Heart left ventricle (tissue), 16 donors: ENCODE data around the gene RRAS2. TPM values are rescaled to one million over a fixed set of nuclear protein-coding genes. Genes with fewer than 3 reads are reported as not detected.

Experiments used
- ATAC-seq, 4 donors: fragments of 200-7000 bp; cut with Tn5 transposase; one replicate each; pipeline ENCODE4 v1.9.1; 2020 to 2022; ENCODE audit warnings: moderate library complexity in 4 of 4, mild to moderate bottlenecking in 3 of 4, moderate number of reproducible peaks in 1 of 4
- DNase-seq, 5 donors: peaks; one replicate each; pipeline ENCODE4 v3.0.0-alpha.2; 2020
- H3K27ac ChIP-seq, 12 donors: fragments of 200-600 bp; sonication (generic) in 4 of 12; one replicate each; pipeline versions ENCODE4 v1.5.0 to v1.8.0; 2016 to 2022; ENCODE audit warnings: mild to moderate bottlenecking in 2 of 12
- H3K27me3 ChIP-seq, 9 donors: fragments of 200-600 bp; sonication (generic) in 2 of 9; one replicate each; pipeline versions ENCODE4 v1.5.1 to v1.8.0; 2016 to 2022; ENCODE audit warnings: mild to moderate bottlenecking in 3 of 9
- H3K36me3 ChIP-seq, 9 donors: fragments of 200-600 bp; sonication (generic) in 2 of 9; one replicate each; pipeline versions ENCODE4 v1.5.0 to v1.8.0; 2018 to 2022; ENCODE audit warnings: mild to moderate bottlenecking in 2 of 9
- H3K4me1 ChIP-seq, 12 donors: fragments of 200-600 bp; sonication (generic) in 4 of 12; one replicate each; pipeline versions ENCODE4 v1.5.0 to v1.8.0; 2016 to 2022; ENCODE audit warnings: mild to moderate bottlenecking in 3 of 12
- H3K4me3 ChIP-seq, 12 donors: fragments of 200-600 bp; sonication (generic) in 4 of 12; one replicate each; pipeline versions ENCODE4 v1.5.0 to v1.8.0; 2017 to 2022; ENCODE audit warnings: mild to moderate bottlenecking in 9 of 12, moderate library complexity in 4 of 12
- H3K9me3 ChIP-seq, 12 donors: fragments of 200-600 bp; sonication (generic) in 4 of 12; one replicate each; pipeline versions ENCODE4 v1.5.0 to v1.8.0; 2016 to 2022; ENCODE audit warnings: mild to moderate bottlenecking in 1 of 12
- CTCF ChIP-seq, 12 donors: fragments of 200-600 bp; sonication (generic) in 4 of 12; IDR thresholded peaks; one replicate each; pipeline versions ENCODE4 v1.5.0 to v1.8.0; 2018 to 2022; ENCODE audit warnings: antibody characterized with exemption in 12 of 12, mild to moderate bottlenecking in 5 of 12
- POLR2A ChIP-seq, 2 donors: fragments of 450-650 bp; IDR thresholded peaks; one replicate each; pipeline ENCODE4 v1.6.1; 2017; ENCODE audit warnings: antibody characterized with exemption in 2 of 2, mild to moderate bottlenecking in 2 of 2, moderate library complexity in 2 of 2
- WGBS, 4 donors: extraction: QIAGEN DNeasy Blood & Tissue Kit in 2 of 4; methylation state at CpG; one replicate each; pipeline versions ENCODE4 v1.1.5 to v1.1.7; 2013 to 2018; 5-methylcytosine and 5-hydroxymethylcytosine counted together
- intact Hi-C, 10 donors: fragments of 100-400 bp; cut with DNase I; formaldehyde crosslinking; loops; one replicate each; pipeline versions ENCODE4 v1.11.1 to v1.14.2; 2022
- polyA plus RNA-seq, 2 donors: library from polyadenylated mRNA; stranded (reverse); fragments of 200-250 nt; gene quantifications; one replicate each; pipeline ENCODE4 v1.2.3, GENCODE V29; 2013
- total RNA-seq, 9 donors: library from RNA; depleted of rRNA in 2 of 9; stranded (reverse); fragments of >200 nt in 2 of 9; fragmentation: NEBNext Ultra II Directional in 3 of 9; extraction: Animal tissue kit (Norgen Biotek cat#: 25700) in 3 of 9; gene quantifications; one replicate each; pipeline versions ENCODE4 v1.1.0 to v1.2.4, GENCODE V29; 2016 to 2023
- donor health status: ischemic (EF 13 %, LVEDD 7.1; RV severe dilation, severe dysfunction).
- donor health status: healthy with polysubstance abuse.
- donor health status: DM: no; HTN: yes; CAD: no.
- donor health status: DM: no; HTN: no; CAD: no.
- donor health status: ischemic (EF 25% LVEDD 6.9; RV normal size, moderate dysfunction).
- donor health status: ischemic (EF 25% LVEDD 5.7; RV mildly dilated, moderate dysfunction).
- donor health status: healthy.
- donor health status: DM: yes; HTN: yes; CAD: no.
- donor health status: ischemic (EF 35%, LVEDD 5.7; RV mildly dilated, moderate dysfunction).
- donor health status: nonischemic (EF 11% LVEDD 7.7; RV severe dilation, severe dysfunction).
- donor health status: DM: yes; HTN: yes; CAD: no.
- donor health status: PGD.
- donor health status: ischemic (EF 29% LVEDD 5.4; RV normal size, mild dysfunction).
- donor health status: nonischemic (EF 23%, LVEDD 6.1; RV moderate dilation, normal function).

RRAS2 gene
- total and polyA plus RNA-seq, 11 donors = 25.1 to 111 (median 52.4) TPM

- H3K27ac ChIP-seq = no peak overlapping the region
- no peaks in the 10 kb centered on the region for H3K27me3 ChIP-seq
- H3K4me1 ChIP-seq = peaks cover 0 to 21% (median 6%) of the 10 kb centered on the region in 12 donors
- H3K4me3 ChIP-seq = no peak overlapping the region
- no peak for DNase-seq
- TF ChIP-seq CTCF (IDR thresholded peaks at IDR 0.05) (no peak), POLR2A (IDR thresholded peaks at IDR 0.05) (no peak)
- no peaks in the 10 kb centered on the region for H3K36me3 ChIP-seq
- 80 to 91% (median 83%) methylated on average over 2 of the region's 2 CpGs for WGBS, 4 donors
- peaks cover 0 to 15% (median 2%) of the 10 kb centered on the region in 12 donors for H3K9me3 ChIP-seq
- intact Hi-C loops = no loop called here
- no peak for ATAC-seq
Measured at GRCh38 chr11:14334893-14335292, 24.1 kb downstream of the RRAS2 start.

GRCh38 chr11:14334192-14334591 is 24.8 kb downstream of the RRAS2 start:
- H3K27me3 ChIP-seq = no peaks in the 10 kb centered on the region
- H3K4me1 ChIP-seq = peaks cover 0 to 21% (median 8%) of the 10 kb centered on the region in 12 donors
- H3K4me3 ChIP-seq = no peak overlapping the region
- peaks cover 0 to 15% (median 2%) of the 10 kb centered on the region in 12 donors for H3K9me3 ChIP-seq
- no peak overlapping the region for H3K27ac ChIP-seq
- ATAC-seq (no peak), DNase-seq (no peak)
- WGBS, 4 donors = 88 to 94% (median 91%) methylated on average over 1 of the region's 1 CpG
- TF ChIP-seq CTCF (IDR thresholded peaks at IDR 0.05) (no peak), POLR2A (IDR thresholded peaks at IDR 0.05) (no peak)
- intact Hi-C loops = no loop called here
- H3K36me3 ChIP-seq = no peaks in the 10 kb centered on the region

- DNase-seq = no peak
- intact Hi-C loops = no loop called here
- Histone ChIP-seq H3K4me1 (peaks cover 0 to 30% (median 9%) of the 10 kb centered on the region in 12 donors), H3K9me3 (peaks cover 0 to 7% (median under 1%) of the 10 kb centered on the region in 12 donors), H3K27me3 (no peaks in the 10 kb centered on the region), H3K36me3 (no peaks in the 10 kb centered on the region), H3K27ac (no peak overlapping the region), H3K4me3 (no peak overlapping the region)
- 71 to 78% (median 75%) methylated on average over 6 of the region's 6 CpGs for WGBS, 4 donors
- TF ChIP-seq CTCF (IDR thresholded peaks at IDR 0.05) (no peak), POLR2A (IDR thresholded peaks at IDR 0.05) (no peak)
- no peak for ATAC-seq
Measured at GRCh38 chr11:14331476-14332136, 27.4 kb downstream of the RRAS2 start.

GRCh38 chr11:14330881-14331280 is 28.1 kb downstream of the RRAS2 start:
- H3K36me3 ChIP-seq = no peaks in the 10 kb centered on the region
- TF ChIP-seq CTCF (IDR thresholded peaks at IDR 0.05) (no peak), POLR2A (IDR thresholded peaks at IDR 0.05) (no peak)
- WGBS, 4 donors = 94 to 97% (median 95%) methylated on average over 2 of the region's 2 CpGs
- peaks cover 0 to 27% (median 11%) of the 10 kb centered on the region in 12 donors for H3K4me1 ChIP-seq
- no peaks in the 10 kb centered on the region for H3K27me3 ChIP-seq
- no peak overlapping the region for H3K27ac ChIP-seq
- DNase-seq = no peak
- intact Hi-C loops = no loop called here
- no peak for ATAC-seq
- peaks cover 0 to 1% (median 0%) of the 10 kb centered on the region in 12 donors for H3K9me3 ChIP-seq
- H3K4me3 ChIP-seq = no peak overlapping the region
